WI38 (cell line): ENCODE results near the gene TBC1D2.

Experiments
- H3K4me3 ChIP-seq: 2 replicates; pipeline ENCODE4 v1.5.1; 2011; ENCODE audit warnings: low read depth, mild to moderate bottlenecking, control low read depth, low read length
- TF ChIP-seq, protein P1 (sequence below): IDR thresholded peaks from 2 replicates; pipeline ENCODE4 v1.5.1; 2012; ENCODE audit warnings: low read depth, mild to moderate bottlenecking, control low read depth, low read length

TBC1D2 gene

DNA sequence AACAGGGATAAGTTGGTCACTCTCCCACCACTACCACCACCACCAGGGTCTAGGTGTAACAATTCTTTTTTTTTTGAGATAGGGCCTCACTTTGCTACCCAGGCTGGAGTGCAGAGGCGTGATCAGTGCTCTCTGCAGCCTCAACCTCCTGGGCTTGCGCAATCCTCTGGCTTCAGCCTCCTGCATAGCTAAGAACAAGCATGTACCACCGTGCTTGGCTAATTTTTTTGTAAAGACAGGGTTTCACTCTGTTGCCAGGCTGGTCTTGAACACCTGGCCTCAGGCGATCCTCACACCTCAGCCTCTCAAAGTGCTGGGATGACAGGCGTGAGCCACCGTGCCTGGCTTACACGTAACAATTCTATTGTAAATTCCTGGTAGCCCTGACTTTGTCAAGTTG lies 90.5 kb downstream of the TBC1D2 start:
- no peak overlapping the region for H3K4me3 ChIP-seq
- TF ChIP-seq, protein P1, sequence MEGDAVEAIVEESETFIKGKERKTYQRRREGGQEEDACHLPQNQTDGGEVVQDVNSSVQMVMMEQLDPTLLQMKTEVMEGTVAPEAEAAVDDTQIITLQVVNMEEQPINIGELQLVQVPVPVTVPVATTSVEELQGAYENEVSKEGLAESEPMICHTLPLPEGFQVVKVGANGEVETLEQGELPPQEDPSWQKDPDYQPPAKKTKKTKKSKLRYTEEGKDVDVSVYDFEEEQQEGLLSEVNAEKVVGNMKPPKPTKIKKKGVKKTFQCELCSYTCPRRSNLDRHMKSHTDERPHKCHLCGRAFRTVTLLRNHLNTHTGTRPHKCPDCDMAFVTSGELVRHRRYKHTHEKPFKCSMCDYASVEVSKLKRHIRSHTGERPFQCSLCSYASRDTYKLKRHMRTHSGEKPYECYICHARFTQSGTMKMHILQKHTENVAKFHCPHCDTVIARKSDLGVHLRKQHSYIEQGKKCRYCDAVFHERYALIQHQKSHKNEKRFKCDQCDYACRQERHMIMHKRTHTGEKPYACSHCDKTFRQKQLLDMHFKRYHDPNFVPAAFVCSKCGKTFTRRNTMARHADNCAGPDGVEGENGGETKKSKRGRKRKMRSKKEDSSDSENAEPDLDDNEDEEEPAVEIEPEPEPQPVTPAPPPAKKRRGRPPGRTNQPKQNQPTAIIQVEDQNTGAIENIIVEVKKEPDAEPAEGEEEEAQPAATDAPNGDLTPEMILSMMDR, result no peak

DNA sequence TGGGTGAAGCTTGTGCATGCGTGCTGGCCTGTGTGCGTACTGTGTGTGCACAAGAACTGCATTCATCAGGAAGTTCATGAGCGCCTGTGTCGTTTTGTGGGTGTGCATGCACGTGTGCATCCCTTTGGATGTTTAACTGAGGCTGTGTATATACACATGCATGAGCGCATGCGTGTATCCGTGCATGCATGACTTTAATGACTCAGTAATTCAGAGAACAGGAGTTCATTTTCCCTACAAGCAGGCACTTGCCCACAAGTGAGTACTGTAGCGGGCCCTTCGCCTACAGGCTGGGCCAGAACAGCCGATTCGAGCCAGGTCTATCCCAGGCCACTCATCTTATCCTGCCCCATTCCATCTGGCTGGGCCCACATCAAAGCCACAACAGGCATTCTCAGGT lies 92.8 kb downstream of the TBC1D2 start:
- no peak overlapping the region for H3K4me3 ChIP-seq
- TF ChIP-seq, protein P1, result no peak

DNA sequence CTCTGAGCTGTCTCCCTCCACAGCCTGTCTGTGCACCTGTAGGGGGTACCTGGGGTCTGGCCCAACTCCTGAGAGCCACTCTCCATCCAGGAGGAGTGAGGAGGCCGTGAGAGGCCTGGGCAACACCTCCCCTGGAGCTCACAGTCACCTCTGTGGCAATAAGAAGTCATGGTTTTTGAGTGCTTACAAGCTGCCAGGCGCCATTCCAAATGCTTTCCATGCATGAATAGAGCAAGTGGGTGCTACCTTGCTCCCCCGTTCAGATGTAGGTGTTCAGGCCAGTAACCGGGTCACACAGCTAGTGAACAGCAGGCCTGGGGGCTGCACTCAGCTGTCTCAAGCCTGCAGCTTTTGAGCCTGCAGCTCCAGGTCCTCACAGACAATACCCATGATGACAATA lies 93.6 kb downstream of the TBC1D2 start:
- TF ChIP-seq, protein P1, result no peak
- no peak overlapping the region for H3K4me3 ChIP-seq

DNA sequence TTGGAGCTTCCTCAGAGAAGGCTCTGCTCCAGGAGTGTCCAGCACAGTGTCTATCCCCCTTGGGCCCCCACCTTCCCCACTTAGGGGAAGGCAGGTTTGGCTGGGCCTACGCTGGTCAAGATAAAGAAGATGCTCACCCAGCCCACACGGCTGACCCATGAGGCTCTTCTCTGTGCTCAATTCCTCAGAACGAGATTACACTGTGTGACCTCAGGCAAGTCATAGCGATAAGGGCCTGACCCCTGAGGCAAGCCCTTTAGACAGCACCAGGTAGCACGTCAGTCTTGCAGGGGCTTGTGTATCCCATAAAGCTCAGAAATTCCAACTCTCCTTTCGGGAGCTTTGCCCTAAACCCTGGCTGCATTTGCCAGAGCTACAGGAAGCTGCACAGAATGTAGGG lies 95.7 kb downstream of the TBC1D2 start:
- TF ChIP-seq, protein P1, result no peak
- H3K4me3 ChIP-seq, result no peak overlapping the region

DNA sequence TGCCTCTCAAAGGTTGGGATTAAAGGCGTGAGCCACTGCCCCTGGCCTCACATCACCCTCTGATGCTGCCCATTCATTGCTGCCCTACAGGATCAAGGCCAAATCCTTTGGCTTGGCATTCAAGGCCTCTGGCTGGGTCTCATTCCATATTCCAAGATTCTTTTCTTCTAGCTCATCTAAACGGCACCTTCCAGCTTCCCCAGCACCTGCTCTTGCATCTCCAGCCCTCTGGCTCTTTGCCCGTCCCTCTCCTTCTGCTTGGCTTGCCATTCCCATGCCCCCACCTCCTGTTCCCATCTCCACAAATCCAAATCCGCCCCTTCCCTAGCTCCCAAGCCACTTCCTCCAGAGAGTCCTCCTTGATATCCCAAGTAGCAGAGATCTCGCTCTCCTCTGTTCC lies 96.1 kb downstream of the TBC1D2 start:
- TF ChIP-seq, protein P1, result no peak
- no peak overlapping the region for H3K4me3 ChIP-seq

DNA sequence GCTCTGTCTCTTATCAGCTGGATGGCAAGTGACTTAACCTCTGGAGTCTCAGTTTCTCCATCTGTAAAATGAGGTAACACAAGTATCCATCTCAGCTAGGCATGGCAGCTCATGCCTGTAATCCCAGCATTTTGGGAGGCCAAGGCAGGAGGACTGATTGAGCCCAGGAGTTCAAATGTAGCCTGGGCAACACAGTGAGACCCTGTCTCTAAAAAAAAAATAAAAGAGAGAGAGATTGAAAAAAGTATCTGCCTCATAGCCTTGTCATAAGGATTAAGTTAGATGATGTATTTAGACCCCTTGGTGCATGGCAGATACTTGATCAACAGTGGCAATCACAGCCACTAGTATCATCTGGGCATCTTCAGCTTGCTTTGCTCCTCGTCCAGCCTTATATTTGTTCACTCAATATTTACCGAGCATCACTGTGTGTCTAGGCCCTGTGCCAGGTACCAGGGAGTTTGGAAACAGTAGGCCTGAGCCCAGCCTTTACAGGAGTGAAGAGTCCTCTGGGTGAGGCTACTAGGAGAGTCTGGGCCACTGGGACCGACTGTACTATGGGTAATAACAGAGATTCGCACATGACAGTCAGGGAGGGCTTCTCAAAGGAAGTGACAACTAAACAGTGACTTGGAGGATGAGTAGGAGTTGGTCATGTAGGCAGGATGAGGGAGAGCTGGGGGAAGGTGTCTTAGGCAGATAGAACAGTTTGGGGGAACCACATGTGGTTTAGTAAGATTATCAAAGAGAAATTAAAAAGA lies 97.2 kb downstream of the TBC1D2 start:
- TF ChIP-seq, protein P1, result no peak
- H3K4me3 ChIP-seq, result no peak overlapping the region

DNA sequence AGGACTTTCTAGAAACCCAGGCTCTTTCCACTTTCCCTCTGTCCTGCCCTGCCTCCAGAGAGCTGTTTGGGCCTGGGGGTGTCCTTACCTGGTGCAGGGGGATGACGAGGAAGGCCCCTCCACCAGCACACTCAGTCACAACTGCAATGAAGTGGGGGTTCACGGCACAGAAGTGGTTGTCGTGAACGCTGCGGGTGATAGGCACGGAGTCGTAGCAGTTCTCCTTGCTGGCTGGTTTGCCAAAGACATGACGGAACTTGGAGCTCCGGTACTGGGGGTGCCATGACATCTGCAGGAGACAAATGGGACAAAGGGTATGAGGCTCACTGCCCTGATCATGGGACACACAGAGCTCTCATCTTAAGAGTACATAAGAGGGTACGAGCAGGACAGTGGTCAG lies 98.1 kb downstream of the TBC1D2 start:
- TF ChIP-seq, protein P1, result no peak

More for the DNA sequence above, 98.1 kb downstream of the TBC1D2 start:
- no peak overlapping the region for H3K4me3 ChIP-seq
